GM18519 (cell line): ENCODE measurements around the gene EFTUD2.

Experiments used
- ATAC-seq: cut with Tn5 transposase; IDR thresholded peaks from one replicate; pipeline ENCODE4 v1.9.1; 2021; ENCODE audit warnings: mild to moderate bottlenecking, moderate library complexity; ENCODE audit not compliant: unreplicated experiment, low FRiP score

The EFTUD2 gene

DNA sequence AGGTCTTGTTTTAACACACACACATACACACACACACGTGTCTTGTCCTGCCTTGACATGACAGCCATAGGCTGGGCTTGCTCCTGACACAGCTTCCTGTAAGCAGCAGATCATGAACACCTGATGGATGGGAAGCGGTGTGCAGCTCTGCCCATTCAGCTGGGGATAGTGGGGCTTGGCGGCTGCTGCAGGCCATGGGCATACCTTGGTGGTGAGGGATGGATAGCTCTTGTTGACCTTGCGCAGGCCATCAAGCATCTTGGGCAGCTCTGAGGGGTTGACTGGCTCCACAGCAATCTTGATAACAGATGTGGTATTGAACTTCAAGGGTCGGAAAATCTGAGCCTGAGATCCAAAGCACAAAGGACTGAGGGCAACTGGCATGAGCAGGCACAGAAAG is 39.5 kb downstream of the EFTUD2 start:
- no peak for ATAC-seq

- ATAC-seq: no peak
Observed at GRCh38 chr17:44854192-44854591, 45.1 kb downstream of the EFTUD2 start.

- ATAC-seq: no peak
Observed at GRCh38 chr17:44850612-44851011, 48.6 kb downstream of the EFTUD2 start.

DNA sequence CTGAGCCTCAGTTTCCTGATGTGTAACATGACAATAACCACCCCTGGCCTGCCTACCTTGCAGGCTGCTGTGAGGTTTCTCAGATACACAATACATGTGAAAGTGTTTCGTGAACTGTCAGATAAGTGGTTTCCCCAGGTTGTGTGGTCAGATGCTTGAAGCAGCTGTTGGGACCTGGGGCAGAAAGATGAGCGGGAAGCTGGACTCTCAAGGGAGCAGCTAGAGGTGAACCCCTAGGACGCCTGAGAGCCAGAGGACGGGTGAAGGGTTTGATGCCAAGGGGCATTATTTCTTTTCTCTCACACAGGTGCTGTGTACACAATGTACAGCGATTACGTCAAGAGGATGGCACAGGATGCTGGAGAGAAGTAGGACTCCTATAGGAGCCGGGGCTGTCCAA is 49.2 kb downstream of the EFTUD2 start:
- no peak for ATAC-seq

DNA sequence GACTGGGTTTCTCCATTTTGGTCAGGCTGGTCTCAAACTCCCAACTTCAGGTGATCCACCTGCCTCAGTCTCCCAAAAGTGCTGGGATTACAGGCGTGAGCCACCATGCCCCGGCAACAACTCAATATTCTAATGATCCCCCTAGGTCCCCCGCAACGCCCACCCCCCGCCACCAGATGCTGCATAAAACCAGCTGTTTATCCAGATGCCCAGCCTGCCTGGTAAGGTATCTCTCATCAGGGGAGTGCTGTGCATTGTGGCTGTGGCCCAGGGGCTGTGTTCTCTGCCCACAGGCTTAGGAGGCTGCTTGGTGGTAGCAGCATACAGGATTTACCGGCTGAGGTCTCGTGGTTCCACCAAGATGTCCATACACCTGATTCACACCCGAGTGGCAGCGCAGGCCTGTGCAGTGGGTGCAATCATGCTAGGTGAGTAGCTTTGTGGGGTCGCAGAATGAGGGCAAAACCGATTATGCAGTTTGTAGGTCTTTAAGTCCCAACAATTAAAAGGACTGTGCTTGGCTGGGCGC is 50.2 kb downstream of the EFTUD2 start:
- ATAC-seq: no peak

DNA sequence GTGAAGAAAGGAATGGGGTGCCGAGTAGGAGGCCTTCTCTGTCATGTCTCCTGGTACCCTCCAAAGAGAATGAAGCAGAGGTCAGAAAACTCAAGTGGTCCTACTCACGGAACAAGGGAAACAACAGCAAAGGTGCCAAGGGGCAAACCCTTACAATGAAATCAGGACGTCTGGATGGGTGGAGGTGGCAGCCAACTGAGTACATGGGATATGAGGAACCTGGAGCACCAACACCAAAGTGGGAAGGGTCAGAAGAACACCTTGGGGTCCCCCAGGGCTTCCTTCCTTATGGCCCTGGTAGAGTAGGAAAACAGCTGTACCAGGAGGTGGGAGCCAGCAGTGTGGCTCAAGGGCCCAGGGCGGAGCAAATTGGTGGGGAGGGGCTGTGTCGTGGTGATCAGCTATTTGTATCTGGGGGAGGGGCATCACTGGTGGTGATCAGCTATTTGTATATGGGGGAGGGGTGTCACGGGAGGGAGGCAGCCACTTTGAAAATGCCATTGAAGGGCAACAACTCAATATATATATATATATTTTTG is 50.9 kb downstream of the EFTUD2 start:
- no peak for ATAC-seq

DNA sequence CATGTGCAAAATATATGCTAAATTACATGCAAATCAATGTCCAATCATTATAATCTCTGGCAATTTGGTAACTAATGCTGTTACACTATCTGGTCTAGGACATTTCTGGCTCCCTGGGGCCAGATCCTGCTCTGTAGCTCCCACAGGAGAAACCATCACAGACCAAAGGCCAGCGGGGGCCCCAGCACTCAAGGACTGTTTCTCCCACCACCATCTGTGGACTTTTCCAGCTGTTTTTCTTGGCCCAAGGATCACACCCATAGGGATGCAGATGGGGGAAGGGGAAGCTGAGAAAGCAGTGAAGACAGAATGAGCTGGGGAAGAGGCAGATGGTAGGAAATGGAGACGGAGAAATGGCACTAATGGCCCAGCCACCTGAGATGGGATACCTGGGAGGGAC is 51.7 kb downstream of the EFTUD2 start, which contains the start of gene HIGD1B:
Gene HIGD1B (plus strand): TSS at position 298 of the 400 bp plus-strand sequence. CDS start 270 bp downstream, outside the sequence.
- ATAC-seq: no peak

DNA sequence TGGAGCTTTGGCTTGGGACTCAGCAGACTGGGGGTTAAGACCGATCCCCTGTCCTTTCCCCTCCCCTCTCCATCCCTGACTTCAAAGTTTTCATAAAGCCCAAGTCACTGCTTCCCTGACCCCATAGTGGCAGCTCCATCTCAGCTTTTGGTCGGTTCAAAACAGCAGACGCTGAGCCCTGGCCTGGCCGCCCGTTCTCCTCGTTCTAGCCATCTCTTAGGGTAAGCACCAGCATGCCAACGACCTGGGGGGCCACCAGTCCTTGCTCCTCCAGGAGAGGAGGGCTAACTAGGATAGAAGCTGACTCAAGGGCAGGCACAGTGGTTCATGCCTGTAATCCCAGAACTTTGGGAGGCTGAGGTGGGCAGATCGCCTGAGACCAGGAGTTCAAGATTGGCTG is 53.0 kb downstream of the EFTUD2 start:
- ATAC-seq: no peak

GRCh38 chr17:44844390-44844830 is 54.8 kb downstream of the EFTUD2 start:
- ATAC-seq: no peak

- no peak for ATAC-seq
Observed at GRCh38 chr17:44842748-44843147, 56.5 kb downstream of the EFTUD2 start.

- ATAC-seq: no peak
Observed at GRCh38 chr17:44840936-44841335, 58.3 kb downstream of the EFTUD2 start.

DNA sequence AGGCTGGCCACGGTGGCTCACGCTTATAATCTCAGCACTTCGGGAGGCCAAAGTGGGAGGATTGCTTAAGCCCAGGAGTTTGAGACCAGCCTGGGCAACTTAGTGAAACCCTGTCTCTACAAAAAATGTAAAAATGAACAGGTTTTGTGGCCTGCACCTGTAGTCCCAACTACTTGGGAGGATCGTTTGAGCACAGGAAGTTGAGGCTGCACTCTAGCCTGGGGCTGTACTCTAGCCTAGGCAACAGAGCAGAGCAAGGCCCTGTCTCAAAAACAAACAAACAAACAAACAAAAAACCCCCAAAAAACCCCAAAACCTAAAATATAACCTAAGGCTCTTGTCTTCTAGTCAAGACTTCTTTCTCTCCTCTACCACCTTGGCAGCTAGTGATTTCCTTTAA is 59.0 kb downstream of the EFTUD2 start:
- ATAC-seq: no peak

DNA sequence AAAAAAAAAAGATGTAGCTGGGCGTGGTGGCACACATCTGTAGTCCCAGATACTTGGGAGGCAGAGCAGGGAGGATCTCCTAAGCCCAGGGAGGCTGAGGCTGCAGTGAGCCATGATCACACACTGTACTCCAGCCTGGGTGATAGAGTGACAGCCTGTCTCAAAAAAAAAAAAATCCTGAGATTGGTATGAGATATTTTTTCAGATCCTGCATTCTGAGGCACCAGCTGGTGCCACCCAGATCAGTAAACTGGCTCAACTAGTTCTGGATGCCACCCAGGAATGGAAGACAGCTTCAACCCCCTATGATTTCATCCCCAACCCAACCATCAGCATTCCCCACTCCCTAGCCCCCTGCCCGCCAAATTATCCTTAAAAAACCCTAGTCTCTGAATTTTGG is 62.0 kb downstream of the EFTUD2 start:
- no peak for ATAC-seq

GRCh38 chr17:44832805-44833204 is 66.4 kb downstream of the EFTUD2 start:
- ATAC-seq: no peak

DNA sequence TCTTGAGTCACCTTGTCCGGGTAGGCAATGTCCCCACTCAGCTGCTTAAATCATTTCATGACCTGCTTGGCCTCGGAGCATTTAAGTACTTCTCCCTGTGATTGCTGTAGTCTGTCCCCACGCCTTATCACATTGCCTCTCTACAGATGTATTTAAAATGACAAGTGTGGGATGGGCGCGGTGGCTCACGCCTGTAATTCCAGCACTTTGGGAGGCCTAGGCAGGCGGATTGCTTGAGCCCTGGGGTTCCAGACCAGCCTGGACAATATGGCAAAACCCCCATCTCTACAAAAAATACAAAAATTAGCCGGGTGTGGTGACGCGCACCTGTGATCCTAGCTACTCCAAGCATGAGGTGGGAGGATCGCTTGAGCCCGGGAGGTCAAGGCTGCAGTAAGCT is 67.9 kb downstream of the EFTUD2 start:
- ATAC-seq: no peak

DNA sequence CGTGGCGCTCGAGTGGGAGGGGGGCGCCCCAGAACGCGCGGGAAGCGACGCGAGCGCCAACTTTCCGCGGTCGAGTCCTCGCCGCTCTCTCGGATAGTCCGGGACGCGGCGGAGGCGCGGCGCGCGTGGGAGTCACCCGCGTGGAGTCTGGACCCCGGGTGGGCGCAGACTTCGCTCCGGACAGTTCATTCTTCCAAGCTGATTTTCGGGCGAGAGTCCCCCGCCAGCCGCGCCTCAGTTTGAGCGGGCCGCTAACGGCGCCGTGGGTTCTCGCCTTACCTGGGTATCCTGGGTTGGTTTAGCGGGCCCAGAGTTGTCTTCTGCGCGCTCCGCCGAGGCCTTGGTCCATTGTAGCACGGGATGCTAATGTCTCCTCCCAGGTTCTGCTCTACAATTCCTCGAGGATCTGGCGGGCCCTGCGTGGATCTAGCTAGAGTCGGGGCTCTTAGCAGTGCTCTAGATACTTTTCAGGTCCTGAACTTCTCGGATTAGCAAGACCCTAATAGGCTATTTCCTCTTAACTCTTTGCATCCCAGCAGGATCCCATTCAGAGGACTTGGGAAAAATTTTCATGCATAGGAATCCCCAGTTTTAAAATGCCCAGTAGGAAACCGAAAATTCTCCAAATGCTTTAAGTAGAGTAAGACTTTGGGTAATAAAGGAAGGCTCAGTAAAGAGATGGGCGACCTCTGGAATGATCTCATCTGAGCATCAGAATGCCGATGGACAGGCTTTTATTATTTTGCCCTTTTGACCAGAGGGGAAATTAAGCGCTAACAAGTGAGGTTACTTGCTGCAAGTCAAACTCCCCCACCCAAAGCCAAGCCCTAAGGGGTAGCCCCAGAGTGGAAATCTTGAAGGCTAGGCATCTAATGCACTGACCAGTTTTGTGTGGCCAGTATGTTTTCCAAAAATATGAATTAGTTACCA is 68.6 kb downstream of the EFTUD2 start:
- no peak for ATAC-seq

GRCh38 chr17:44829523-44830358 is 69.5 kb downstream of the EFTUD2 start, which contains the start of gene GJC1:
TSS of gene GJC1 (minus strand) at chr17:44830287. CDS start at chr17:44805817, 24,470 bp downstream.
- ATAC-seq: no peak

- no peak for ATAC-seq
Observed at GRCh38 chr17:44828919-44829522, 70.2 kb downstream of the EFTUD2 start.

DNA sequence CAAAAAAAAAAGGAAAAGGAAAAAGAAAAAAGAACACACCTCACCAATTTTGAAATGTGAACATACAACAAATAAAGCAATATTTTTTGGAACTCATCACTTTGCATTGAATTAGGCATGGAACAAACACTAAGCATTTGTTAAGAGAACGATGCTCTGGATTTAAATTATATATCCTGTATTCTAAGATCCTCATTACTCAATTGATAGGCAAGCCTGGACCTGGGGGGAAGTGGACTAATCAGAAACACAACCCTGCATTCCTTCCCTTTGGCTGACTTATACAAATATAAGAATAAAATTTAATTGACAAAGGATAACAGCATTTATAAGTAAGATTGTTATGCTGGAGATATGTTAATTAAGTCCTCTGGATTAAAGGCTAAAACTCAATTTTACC is 71.4 kb downstream of the EFTUD2 start:
- no peak for ATAC-seq

DNA sequence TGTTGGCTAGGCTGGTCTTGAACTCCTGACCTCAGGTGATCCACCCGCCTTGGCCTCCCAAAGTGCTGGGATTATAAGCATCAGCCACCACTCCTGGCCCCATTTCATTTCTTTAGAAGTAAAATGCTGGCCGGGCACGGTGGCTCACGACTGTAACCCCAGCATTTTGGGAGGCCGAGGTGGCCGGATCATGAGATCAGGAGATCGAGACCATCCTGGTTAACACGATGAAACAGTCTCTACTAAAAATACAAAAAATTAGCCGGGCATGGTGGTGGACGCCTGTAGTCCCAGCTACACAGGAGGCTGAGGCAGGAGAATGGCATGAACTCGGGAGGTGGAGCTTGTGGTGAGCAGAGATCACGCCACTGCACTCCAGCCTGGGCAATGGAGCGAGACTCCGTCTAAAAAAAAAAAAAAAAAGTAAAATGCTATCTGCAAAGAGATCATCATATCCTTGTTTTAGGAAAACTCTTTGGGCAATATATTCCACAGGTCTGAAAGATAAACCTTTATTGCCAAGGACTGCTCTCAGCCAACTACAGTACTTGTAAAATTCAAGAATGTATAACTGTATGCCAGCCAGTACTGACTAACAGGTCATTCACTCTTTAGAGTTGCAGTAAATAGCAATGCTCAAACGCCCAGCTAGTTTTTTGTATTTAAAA is 73.0 kb downstream of the EFTUD2 start:
- ATAC-seq: no peak
